ENCODE measurements around the gene GNAI3.

GNAI3 gene

GRCh38 chr1:109548321-109549267 is at the start of gene GNAI3:
Gene GNAI3 (plus strand): TSS chr1:109548615. CDS start chr1:109548721, 106 bp downstream.
- in situ Hi-C loops (cut with MboI; ENCODE audit: low sequenced_read_pairs): loop anchor here (5.0 kb wide), 3 partner anchors 74 to 439 kb away; no protein-coding TSS in a partner anchor

- in situ Hi-C loops (cut with MboI; ENCODE audit: low sequenced_read_pairs): loop anchor here (5.0 kb wide), 1 partner anchor 33 kb away; no protein-coding TSS in a partner anchor
Measured at GRCh38 chr1:109499081-109499480, 49.3 kb upstream of the GNAI3 start.

- in situ Hi-C loops (cut with MboI; ENCODE audit: low sequenced_read_pairs): loop anchor here (5.0 kb wide), 1 partner anchor 32 kb away; no protein-coding TSS in a partner anchor
Measured at GRCh38 chr1:109499661-109500536, 48.5 kb upstream of the GNAI3 start.

- in situ Hi-C loops (cut with MboI; ENCODE audit: low sequenced_read_pairs): no loop called here
Measured at GRCh38 chr1:109500941-109501381, 47.5 kb upstream of the GNAI3 start.

GRCh38 chr1:109501644-109502363 is 46.6 kb upstream of the GNAI3 start:
- in situ Hi-C loops (cut with MboI; ENCODE audit: low sequenced_read_pairs): no loop called here

GRCh38 chr1:109502364-109502851 is 46.0 kb upstream of the GNAI3 start:
- in situ Hi-C loops (cut with MboI; ENCODE audit: low sequenced_read_pairs): no loop called here

GRCh38 chr1:109503935-109504334 is 44.5 kb upstream of the GNAI3 start:
- in situ Hi-C loops (cut with MboI; ENCODE audit: low sequenced_read_pairs): no loop called here

- in situ Hi-C loops (cut with MboI; ENCODE audit: low sequenced_read_pairs): no loop called here
Measured at GRCh38 chr1:109504974-109505373, 43.4 kb upstream of the GNAI3 start.

GRCh38 chr1:109508001-109508872 is 40.2 kb upstream of the GNAI3 start:
- in situ Hi-C loops (cut with MboI; ENCODE audit: low sequenced_read_pairs): no loop called here

GRCh38 chr1:109508873-109509175 is 39.6 kb upstream of the GNAI3 start:
- in situ Hi-C loops (cut with MboI; ENCODE audit: low sequenced_read_pairs): no loop called here

GRCh38 chr1:109509176-109510134 is 39.0 kb upstream of the GNAI3 start, which contains the start of gene AMIGO1:
Gene AMIGO1 (minus strand): TSS chr1:109509727. CDS start chr1:109508912, 815 bp downstream.
- in situ Hi-C loops (cut with MboI; ENCODE audit: low sequenced_read_pairs): no loop called here

- in situ Hi-C loops (cut with MboI; ENCODE audit: low sequenced_read_pairs): no loop called here
Measured at GRCh38 chr1:109513110-109513710, 35.2 kb upstream of the GNAI3 start.

GRCh38 chr1:109514846-109515245 is 33.6 kb upstream of the GNAI3 start:
- in situ Hi-C loops (cut with MboI; ENCODE audit: low sequenced_read_pairs): no loop called here

GRCh38 chr1:109516872-109517271 is 31.5 kb upstream of the GNAI3 start:
- in situ Hi-C loops (cut with MboI; ENCODE audit: low sequenced_read_pairs): no loop called here

- in situ Hi-C loops (cut with MboI; ENCODE audit: low sequenced_read_pairs): no loop called here
Measured at GRCh38 chr1:109517337-109517736, 31.1 kb upstream of the GNAI3 start.

- in situ Hi-C loops (cut with MboI; ENCODE audit: low sequenced_read_pairs): no loop called here
Measured at GRCh38 chr1:109521002-109521951, 27.1 kb upstream of the GNAI3 start.

- in situ Hi-C loops (cut with MboI; ENCODE audit: low sequenced_read_pairs): no loop called here
Measured at GRCh38 chr1:109522026-109522425, 26.4 kb upstream of the GNAI3 start.
